Keratinocyte (primary cell): ENCODE results near the gene POU5F2.

Experiments used
- EZH2 ChIP-seq: IDR thresholded peaks from one replicate; pipeline ENCODE4 v1.6.1; 2012; ENCODE audit warnings: inconsistent platforms, mild to moderate bottlenecking, low read length, moderate library complexity
- TF ChIP-seq, protein P1 (sequence below), 3 experiments: IDR thresholded peaks in 1 of 3; conservative IDR thresholded peaks in 1 of 3; optimal IDR thresholded peaks in 1 of 3; 2 replicates in 2 of 3; 3 replicates in 1 of 3; pipeline versions ENCODE3 to v1.5.1; 2011; ENCODE audit warnings: low read length in 3 of 3, mild to moderate bottlenecking in 3 of 3, moderate library complexity in 2 of 3, control low read depth in 1 of 3, inconsistent platforms in 1 of 3; ENCODE audit not compliant: insufficient read depth in 2 of 3; ENCODE audit errors: extremely low read depth in 1 of 3

DNA sequence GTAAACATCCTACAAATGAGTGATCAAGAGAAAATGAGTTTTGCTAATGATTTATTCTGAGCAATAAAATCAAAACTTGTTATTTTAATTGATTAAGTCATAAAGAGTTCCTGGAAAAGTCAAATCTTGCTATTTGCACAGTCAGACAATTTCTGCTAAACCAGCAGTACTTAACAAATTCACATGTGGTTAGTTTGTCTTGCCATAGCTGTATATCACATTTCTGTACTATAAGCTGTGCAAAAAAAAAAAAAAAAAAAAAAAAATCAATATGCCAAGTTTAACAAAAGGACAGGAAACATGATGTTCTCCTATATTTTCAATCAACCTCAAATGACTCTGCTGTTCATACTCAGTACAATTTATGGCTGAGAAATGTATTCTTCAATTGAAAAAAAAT is 24.9 kb downstream of the POU5F2 start:
- TF ChIP-seq, protein P1, sequence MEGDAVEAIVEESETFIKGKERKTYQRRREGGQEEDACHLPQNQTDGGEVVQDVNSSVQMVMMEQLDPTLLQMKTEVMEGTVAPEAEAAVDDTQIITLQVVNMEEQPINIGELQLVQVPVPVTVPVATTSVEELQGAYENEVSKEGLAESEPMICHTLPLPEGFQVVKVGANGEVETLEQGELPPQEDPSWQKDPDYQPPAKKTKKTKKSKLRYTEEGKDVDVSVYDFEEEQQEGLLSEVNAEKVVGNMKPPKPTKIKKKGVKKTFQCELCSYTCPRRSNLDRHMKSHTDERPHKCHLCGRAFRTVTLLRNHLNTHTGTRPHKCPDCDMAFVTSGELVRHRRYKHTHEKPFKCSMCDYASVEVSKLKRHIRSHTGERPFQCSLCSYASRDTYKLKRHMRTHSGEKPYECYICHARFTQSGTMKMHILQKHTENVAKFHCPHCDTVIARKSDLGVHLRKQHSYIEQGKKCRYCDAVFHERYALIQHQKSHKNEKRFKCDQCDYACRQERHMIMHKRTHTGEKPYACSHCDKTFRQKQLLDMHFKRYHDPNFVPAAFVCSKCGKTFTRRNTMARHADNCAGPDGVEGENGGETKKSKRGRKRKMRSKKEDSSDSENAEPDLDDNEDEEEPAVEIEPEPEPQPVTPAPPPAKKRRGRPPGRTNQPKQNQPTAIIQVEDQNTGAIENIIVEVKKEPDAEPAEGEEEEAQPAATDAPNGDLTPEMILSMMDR (optimal IDR thresholded peaks at IDR 0.05 in 1 of 3, IDR thresholded peaks at IDR 0.05 in 1 of 3, conservative IDR thresholded peaks at IDR 0.05 in 1 of 3; ENCODE audit: extremely low read depth in 1 of 3, insufficient read depth in 2 of 3, low read length in 3 of 3) = no peak
- TF ChIP-seq EZH2 = no peak
